SW480 (cell line): Measurements from ENCODE around the gene TBC1D23.

Source experiments
- DNase-seq: peaks from one replicate; pipeline ENCODE4 v3.0.0-alpha.2; 2016; ENCODE audit warnings: low spot score

TBC1D23 gene

DNA sequence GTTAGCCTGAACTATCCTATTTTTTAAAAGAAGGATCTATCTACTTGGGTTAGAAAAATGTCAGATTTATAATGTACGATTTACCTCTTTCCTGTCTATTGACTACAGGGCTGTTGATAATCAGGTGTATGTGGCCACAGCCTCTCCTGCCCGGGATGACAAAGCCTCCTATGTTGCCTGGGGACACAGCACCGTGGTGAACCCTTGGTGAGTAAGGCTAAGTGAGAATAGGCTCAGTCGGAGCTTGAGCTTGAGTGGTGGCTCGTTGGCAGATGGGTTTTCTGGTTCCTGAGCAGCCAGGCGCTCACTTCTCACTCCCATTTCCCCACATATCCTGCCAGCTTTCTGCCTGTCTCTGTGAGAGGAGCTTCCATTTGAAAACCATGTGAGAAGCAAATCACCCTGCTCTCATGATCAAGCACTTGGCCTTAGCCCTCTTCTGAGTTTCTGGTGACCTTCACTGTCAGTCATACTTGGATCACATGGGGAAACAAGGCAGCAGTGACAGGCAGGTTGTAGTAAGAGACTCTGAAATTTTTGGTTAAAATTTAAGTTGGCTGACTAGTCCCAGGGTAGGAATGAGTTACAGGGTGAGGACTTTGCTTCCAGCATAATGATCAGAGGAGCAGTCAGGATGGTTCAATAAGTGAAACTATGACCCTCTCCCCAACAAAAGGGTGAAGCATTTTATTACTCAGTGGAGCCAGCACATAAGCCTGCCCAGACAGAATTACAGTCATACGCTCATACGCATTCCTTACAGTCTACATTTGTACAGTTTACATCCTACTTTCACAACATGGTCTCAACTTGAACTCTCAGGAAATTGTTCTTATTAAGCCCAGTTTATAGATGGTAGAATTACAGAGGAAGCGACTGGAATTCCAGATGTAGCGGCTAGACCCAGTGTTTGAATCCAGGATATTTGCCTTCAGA lies 91.8 kb downstream of the TBC1D23 start:
- no peak for DNase-seq

DNA sequence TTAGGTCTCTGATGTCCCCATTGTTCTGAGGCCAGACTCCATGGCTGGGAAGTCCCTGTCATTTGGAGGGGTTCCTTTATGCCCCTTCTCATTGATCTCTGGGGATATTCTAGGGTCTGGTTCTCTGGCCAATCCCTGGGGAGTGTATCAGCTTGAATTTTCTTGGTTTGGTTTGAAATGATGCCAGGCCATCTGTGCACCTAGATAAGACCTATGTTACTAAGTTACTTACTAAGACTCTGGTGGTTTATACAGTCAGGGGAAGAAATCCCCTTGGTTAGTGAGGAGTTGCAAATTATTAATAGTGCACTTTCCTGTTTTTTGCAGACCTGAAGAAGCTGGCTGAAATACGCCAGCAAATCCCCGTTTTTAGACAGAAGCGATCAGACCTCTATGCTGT lies 94.1 kb downstream of the TBC1D23 start:
- no peak for DNase-seq

DNA sequence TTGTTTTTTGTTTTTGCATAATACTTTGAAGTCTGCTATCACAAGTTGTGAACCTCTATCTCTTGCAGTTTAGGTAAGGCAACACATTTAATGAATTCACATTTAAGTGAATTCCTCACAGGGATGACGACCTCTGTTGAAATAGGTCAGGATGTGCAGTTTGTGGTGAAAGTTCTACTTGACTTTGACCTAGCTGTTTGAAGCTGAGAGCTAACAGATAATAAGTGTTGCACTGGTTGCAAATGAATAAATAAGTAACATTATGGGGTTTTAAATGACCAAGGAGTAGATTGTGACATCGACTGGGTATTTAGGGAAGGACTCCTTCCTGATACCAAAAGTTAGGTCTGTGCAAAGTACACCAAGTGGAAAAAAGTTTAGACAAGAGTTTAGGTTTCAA lies 97.6 kb downstream of the TBC1D23 start:
- no peak for DNase-seq

DNA sequence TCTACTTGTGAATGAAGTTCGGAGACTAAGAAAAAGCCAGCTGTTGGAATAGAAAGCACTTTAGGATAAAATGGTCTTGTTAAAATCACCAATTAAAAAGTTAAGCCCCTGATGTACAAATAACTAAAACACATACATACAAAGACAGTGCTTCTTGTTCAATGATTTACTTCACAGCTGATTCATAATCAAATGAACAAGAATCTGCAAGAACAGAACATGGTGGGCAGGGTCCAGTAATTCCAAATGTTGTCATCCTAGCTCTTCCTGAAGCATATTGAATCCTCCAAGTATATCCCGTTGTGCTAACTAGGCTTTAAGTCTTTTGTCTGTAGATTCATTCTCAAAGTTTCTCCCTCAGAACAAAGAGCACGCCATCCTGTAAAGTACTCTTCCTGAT lies 98.2 kb downstream of the TBC1D23 start:
- DNase-seq, result no peak

DNA sequence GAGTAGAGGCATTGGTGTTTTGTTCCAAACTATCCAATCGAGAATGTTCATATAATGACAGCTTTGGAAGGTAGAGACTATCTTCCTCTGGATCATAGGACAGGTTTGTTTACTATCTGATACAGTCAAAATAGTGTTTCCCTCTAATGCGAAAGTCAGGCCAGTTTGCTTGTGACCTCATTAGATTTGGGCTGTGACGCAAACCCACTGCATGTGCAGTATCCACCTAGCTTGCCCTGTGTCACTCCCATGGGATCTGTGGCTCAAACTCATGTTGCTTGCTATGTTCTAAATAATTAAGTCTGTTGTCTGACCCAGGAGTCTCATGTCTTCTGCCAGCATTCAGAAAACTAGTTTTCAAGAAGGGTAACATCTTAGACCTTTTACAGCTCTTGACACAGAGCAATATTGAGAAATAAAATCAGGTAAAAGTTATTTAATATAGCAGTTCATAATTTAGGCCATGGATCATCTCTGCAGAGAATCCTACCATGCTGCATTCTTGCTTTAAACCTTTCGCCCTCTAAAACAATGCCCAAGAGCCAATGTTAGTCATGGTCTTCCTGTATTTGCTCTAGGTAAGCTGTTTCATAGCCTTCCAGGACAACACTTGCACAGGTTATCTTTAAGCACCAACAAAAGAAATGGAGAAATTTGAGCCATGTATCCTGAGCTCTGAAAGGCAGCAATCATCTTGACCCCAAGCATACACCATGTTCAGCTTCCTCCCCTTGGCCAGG lies 100.1 kb downstream of the TBC1D23 start:
- no peak for DNase-seq

DNA sequence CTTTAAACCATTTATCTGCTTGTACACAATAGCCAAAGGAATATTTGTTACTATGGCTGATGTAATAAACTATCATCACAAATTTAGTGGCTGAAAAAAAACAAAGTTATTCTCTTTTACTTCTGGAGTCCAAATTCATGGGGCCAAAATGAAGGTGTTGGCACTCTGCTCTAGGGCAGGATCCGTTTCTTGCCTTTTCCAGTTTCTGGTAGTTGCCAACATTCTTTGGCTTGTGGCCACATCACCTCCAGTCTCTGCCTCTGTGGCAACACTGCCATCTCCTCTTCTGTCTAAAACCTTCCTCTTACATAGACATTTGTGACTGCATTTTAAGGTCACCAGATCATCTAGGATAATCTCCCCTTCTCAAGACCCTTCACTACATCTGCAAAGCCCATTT lies 101.1 kb downstream of the TBC1D23 start:
- DNase-seq, result no peak

DNA sequence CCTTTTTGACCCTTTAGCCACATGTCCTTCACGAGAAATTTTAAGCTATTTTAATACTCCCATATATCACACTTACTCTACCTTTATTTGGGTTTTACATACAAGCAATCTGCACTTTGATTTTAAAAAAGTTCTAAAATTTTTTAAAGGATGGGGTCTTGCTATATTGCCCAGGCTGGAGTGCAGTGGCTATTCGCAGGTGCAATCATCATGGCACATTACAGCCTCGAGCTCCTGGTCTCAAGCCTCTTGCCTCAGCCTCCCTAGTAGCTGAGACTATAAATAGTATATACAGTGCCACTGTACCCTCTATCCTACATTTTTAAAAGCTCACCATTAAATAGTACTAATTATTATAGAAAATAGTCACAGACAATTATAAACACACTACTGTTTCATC lies 103.6 kb downstream of the TBC1D23 start:
- DNase-seq, result no peak

DNA sequence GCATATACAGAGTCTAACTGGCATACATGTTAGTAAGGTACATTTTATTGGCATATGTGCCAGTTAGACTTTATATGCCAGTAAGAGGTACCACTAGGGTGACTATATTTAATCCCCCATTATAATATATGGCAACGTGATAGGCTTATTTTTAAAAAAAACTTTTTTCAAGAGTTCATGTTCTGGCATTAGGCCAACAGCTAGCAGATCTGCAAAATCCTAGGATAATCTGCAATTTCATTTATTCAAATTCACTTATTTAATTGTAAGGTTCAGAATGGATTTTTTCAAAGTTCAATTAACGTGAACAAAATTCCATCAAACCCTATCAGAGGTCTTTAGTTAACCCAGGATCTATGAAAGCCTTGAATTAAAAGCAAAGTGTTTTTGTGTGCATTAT lies 105.6 kb downstream of the TBC1D23 start:
- DNase-seq, result no peak

DNA sequence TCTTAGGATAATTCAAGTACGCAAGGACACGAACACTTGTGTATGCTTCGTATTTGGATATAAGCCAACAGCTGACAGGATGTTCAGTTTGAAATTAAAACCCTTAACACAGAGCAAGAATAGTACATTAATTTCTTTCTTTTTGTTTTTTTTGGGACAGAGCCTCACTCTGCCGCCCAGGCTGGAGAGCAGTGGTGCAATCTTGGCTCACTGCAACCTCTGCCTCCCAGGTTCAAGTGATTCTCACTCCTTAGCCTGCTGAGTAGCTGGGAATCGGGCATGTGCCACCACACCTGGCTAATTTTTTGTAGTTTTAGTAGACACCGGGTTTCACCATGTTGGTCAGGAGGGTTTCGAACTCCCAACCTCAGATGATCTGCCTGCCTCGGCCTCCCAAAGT lies 107.6 kb downstream of the TBC1D23 start:
- DNase-seq, result no peak

DNA sequence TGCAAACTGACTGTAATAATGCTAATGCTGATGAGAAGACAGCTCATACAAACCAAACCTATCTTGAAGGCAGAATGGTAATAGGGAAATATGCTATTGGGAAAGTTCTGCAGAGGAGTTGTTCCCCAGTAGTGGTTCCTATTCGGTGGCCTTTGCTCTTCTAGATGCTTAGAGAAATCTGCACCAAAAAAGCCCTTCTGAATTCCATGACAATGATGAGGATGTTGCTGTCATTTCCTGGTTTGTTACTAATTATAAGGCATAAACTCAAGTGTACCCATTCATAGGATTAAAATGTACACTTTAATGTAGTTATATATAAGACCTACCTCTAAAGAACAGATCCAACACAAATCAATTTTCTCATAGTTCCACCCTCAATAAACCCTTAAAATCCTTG lies 110.0 kb downstream of the TBC1D23 start:
- no peak for DNase-seq

DNA sequence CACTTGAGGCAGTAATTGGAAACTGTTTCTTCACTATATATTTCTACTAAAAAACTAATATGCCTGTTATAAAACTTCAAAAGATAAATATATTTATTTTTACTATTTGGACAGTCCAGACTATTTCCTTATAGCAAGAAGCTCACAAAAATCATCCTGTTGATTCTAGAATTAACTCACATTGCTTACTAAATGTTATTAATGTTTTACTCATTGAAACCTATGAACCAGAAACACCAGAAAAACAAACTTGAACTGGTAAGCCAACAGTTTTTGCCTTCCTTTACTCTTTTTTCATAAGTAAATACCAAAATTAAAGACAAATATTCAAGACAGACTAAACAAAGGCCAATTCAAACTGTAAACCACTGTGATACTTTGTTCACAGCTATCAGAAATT lies 113.7 kb downstream of the TBC1D23 start:
- DNase-seq, result no peak
